ENCODE data around the gene PRKCH.

- TF ChIP-seq CTCF (conservative IDR thresholded peaks at IDR 0.05; ENCODE audit: low read length) (no peak), EZH2phosphoT487 (IDR thresholded peaks at IDR 0.05; ENCODE audit: borderline replicate concordance, low read depth, low read length) (no peak)
Measured at GRCh38 chr14:61298824-61299223, 22.6 kb upstream of the PRKCH start.
